ENCODE data around the gene DHX58.

DHX58 gene

DNA sequence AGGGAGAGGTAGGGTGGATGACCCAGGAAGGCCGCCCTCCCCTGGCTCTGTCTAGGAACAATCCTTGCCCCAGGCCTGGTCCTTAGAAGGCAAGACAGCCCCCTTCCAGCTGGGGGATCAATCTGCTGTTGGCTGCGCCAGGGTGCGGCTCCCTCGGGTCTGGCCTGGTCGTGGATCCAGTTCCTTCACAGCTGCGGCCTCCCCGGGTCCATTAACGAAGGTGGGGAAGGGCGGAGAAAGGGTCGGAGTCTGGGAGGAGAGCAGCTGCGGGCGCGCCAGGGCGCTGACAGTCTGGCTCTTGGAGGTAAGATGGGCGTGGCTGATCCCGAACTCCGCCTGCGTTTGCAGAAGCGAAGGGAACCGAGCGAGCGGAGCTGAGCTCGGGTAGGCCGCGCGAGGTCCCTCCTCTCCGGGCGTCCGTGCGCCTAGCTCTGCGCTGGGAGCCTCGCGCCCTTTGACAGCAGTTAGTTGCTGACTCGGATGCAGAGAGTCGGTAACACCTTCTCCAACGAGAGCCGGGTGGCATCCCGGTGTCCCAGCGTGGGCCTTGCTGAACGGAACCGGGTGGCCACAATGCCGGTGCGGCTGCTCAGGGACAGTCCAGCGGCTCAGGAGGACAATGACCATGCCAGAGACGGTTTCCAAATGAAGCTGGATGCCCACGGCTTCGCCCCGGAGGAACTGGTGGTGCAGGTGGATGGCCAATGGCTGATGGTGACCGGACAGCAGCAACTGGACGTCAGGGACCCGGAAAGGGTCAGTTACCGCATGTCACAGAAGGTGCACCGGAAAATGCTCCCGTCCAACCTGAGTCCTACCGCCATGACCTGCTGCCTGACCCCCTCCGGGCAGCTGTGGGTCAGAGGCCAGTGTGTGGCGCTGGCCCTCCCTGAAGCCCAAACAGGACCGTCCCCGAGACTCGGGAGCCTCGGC is 10.1 kb upstream of the DHX58 start, which contains the start of gene HSPB9:
HSPB9 (plus strand) TSS at position 434 of the 933 bp plus-strand sequence; CDS start at position 481, 47 bp downstream.
- no CpG with 5 or more reads among the region's 61 CpGs for WGBS (ENCODE audit: extremely low coverage, insufficient coverage, insufficient read length)
- Histone ChIP-seq H4K12ac (ENCODE audit: low read depth, low read length) (peak within 1 kb of the TSS; percentile 37), H3K36me3 (ENCODE audit: control insufficient read depth in 1 of 2, insufficient read depth in 2 of 2, low read length in 2 of 2) (peaks cover 18 to 24% of the 10 kb centered on the region in 2 experiments), H3K23ac (ENCODE audit: low read length) (no peak within 1 kb of the TSS), H3K9me3 (ENCODE audit: insufficient read depth, low read depth, low read length) (no peaks in the 10 kb centered on the region), H2BK12ac (ENCODE audit: low read length) (no peak within 1 kb of the TSS), H2AK5ac (ENCODE audit: low read length) (no peak within 1 kb of the TSS), H4K91ac (ENCODE audit: low read depth, low read length) (no peak within 1 kb of the TSS), H3K4ac (ENCODE audit: low read depth, low read length) (no peak within 1 kb of the TSS), H3K18ac (ENCODE audit: low read length) (no peak within 1 kb of the TSS), H3K27me3 (ENCODE audit: insufficient read depth, low read length) (no peaks in the 10 kb centered on the region), H3K79me2 (ENCODE audit: control insufficient read depth, insufficient read depth, low read length, poor library complexity) (no peaks in the 10 kb centered on the region), H3K79me1 (ENCODE audit: low read length) (no peaks in the 10 kb centered on the region), H3K9ac (ENCODE audit: low read length) (no peak within 1 kb of the TSS), H2BK120ac (ENCODE audit: insufficient read depth, low read length, poor library complexity) (no peak within 1 kb of the TSS), H2BK5ac (ENCODE audit: low read depth, low read length, poor library complexity) (no peak within 1 kb of the TSS), H2AFZ (ENCODE audit: insufficient read depth, low read length, poor library complexity) (peak within 1 kb of the TSS; percentile 3), H3K4me2 (ENCODE audit: low read length) (peak within 1 kb of the TSS; percentile 31), H3K14ac (ENCODE audit: low read length) (no peak within 1 kb of the TSS), H4K8ac (ENCODE audit: low read depth, low read length) (peak within 1 kb of the TSS; percentile 3), H3K27ac (ENCODE audit: low read depth, low read length) (no peak within 1 kb of the TSS), H3K4me3 (ENCODE audit: low read depth, low read length) (no peak within 1 kb of the TSS), H3K4me1 (ENCODE audit: control insufficient read depth in 1 of 2, insufficient read depth in 2 of 2, low read length in 2 of 2) (peaks cover 0 to 16% of the 10 kb centered on the region in 2 experiments)
- peak; percentile 96 for DNase-seq

DNA sequence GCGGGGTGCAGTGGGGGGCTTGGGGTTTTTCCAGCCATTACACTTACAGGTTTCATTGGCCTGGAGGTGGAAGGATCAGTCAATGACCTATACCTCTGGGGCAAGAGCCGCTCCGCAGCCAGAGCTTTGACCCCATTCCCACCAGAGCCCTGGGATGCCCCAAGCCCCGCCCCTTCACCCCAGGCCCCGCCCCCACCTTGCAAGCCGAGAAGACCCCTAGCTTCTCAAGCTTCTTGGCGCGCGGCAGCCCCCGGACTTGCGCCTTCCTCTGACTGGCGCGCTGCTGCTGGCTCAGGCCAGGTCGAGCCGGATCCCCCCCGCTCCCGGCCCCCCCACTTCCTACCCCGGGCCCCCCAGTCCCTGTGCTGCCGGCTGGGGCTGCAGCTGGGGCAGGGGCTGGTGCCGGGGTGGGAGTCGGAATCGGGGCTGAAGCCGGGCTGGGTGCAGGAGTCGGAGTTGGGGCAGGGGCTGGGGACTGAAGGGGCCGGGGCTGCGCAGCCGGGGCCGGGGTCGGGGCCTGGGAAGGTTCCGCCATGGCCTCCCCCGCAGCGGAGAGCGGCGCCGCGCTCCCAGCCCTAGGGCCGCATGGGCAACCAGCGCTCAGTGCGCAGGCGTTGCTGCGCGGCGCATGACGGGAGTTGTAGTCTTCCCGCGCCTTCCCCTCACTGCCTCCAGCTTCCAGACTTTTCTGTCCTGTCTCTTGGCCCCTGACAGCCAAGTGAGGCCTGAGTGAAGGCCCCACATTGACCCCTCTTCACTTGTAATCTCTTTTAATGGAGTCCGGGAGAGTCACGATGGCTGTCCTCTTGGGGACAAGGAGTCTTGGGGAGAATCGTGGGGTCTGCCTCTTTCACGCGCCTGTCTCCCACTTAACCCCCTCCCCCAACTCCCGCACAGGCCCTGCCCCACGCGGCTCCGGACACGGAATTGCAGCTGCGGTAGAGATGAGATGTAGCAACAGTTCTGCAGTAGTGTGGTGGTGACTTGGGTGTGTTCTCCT is 8.6 kb upstream of the DHX58 start, which contains the start of gene KAT2A:
KAT2A (minus strand) TSS at position 598 of the 1,000 bp plus-strand sequence; CDS start at position 535, 63 bp downstream.
- Histone ChIP-seq H2AK5ac (ENCODE audit: low read length) (peak within 1 kb of the TSS; percentile 71), H3K79me1 (ENCODE audit: low read length) (no peaks in the 10 kb centered on the region), H3K14ac (ENCODE audit: low read length) (no peak within 1 kb of the TSS), H4K91ac (ENCODE audit: low read depth, low read length) (peak within 1 kb of the TSS; percentile 22), H3K36me3 (ENCODE audit: control insufficient read depth in 1 of 2, insufficient read depth in 2 of 2, low read length in 2 of 2) (peaks cover 9 to 21% of the 10 kb centered on the region in 2 experiments), H3K9ac (ENCODE audit: low read length) (no peak within 1 kb of the TSS), H2BK5ac (ENCODE audit: low read depth, low read length, poor library complexity) (no peak within 1 kb of the TSS), H3K27me3 (ENCODE audit: insufficient read depth, low read length) (no peaks in the 10 kb centered on the region), H3K4ac (ENCODE audit: low read depth, low read length) (no peak within 1 kb of the TSS), H3K4me2 (ENCODE audit: low read length) (peak within 1 kb of the TSS; percentile 47), H4K12ac (ENCODE audit: low read depth, low read length) (peak within 1 kb of the TSS; percentile 37), H4K8ac (ENCODE audit: low read depth, low read length) (peak within 1 kb of the TSS; percentile 59), H2BK120ac (ENCODE audit: insufficient read depth, low read length, poor library complexity) (no peak within 1 kb of the TSS), H3K4me3 (ENCODE audit: low read depth, low read length) (peak within 1 kb of the TSS; percentile 73), H3K79me2 (ENCODE audit: control insufficient read depth, insufficient read depth, low read length, poor library complexity) (no peaks in the 10 kb centered on the region), H3K4me1 (ENCODE audit: control insufficient read depth in 1 of 2, insufficient read depth in 2 of 2, low read length in 2 of 2) (peaks cover 0 to 16% of the 10 kb centered on the region in 2 experiments), H3K27ac (ENCODE audit: low read depth, low read length) (no peak within 1 kb of the TSS), H3K18ac (ENCODE audit: low read length) (no peak within 1 kb of the TSS), H2AFZ (ENCODE audit: insufficient read depth, low read length, poor library complexity) (peak within 1 kb of the TSS; percentile 39), H3K9me3 (ENCODE audit: insufficient read depth, low read depth, low read length) (no peaks in the 10 kb centered on the region), H2BK12ac (ENCODE audit: low read length) (no peak within 1 kb of the TSS), H3K23ac (ENCODE audit: low read length) (no peak within 1 kb of the TSS)
- no CpG with 5 or more reads among the region's 57 CpGs for WGBS (ENCODE audit: extremely low coverage, insufficient coverage, insufficient read length)
- DNase-seq, result peak; percentile 85 to 92

GRCh38 chr17:42120161-42120769 is 7.8 kb upstream of the DHX58 start:
- Histone ChIP-seq H4K91ac (ENCODE audit: low read depth, low read length) (no peak overlapping the region), H3K4me2 (ENCODE audit: low read length) (peak overlapping the region; percentile 47), H3K9ac (ENCODE audit: low read length) (no peak overlapping the region), H3K4ac (ENCODE audit: low read depth, low read length) (no peak overlapping the region), H3K27me3 (ENCODE audit: insufficient read depth, low read length) (no peaks in the 10 kb centered on the region), H2BK120ac (ENCODE audit: insufficient read depth, low read length, poor library complexity) (no peak overlapping the region), H3K4me1 (ENCODE audit: control insufficient read depth in 1 of 2, insufficient read depth in 2 of 2, low read length in 2 of 2) (peaks cover 0 to 16% of the 10 kb centered on the region in 2 experiments), H3K4me3 (ENCODE audit: low read depth, low read length) (no peak overlapping the region), H2AK5ac (ENCODE audit: low read length) (no peak overlapping the region), H2BK12ac (ENCODE audit: low read length) (no peak overlapping the region), H3K23ac (ENCODE audit: low read length) (no peak overlapping the region), H3K27ac (ENCODE audit: low read depth, low read length) (no peak overlapping the region), H2BK5ac (ENCODE audit: low read depth, low read length, poor library complexity) (no peak overlapping the region), H3K9me3 (ENCODE audit: insufficient read depth, low read depth, low read length) (no peaks in the 10 kb centered on the region), H3K18ac (ENCODE audit: low read length) (no peak overlapping the region), H4K8ac (ENCODE audit: low read depth, low read length) (no peak overlapping the region), H3K79me1 (ENCODE audit: low read length) (no peaks in the 10 kb centered on the region), H4K12ac (ENCODE audit: low read depth, low read length) (no peak overlapping the region), H3K79me2 (ENCODE audit: control insufficient read depth, insufficient read depth, low read length, poor library complexity) (no peaks in the 10 kb centered on the region), H3K14ac (ENCODE audit: low read length) (no peak overlapping the region), H2AFZ (ENCODE audit: insufficient read depth, low read length, poor library complexity) (no peak overlapping the region), H3K36me3 (ENCODE audit: control insufficient read depth in 1 of 2, insufficient read depth in 2 of 2, low read length in 2 of 2) (peaks cover 3 to 14% of the 10 kb centered on the region in 2 experiments)
- DNase-seq, result no peak
- WGBS (ENCODE audit: extremely low coverage, insufficient coverage, insufficient read length), result no CpG with 5 or more reads among the region's 7 CpGs

- no peak overlapping the region for H2BK120ac ChIP-seq (ENCODE audit: insufficient read depth, low read length, poor library complexity)
- DNase-seq, result no peak
- no peak overlapping the region for H3K18ac ChIP-seq (ENCODE audit: low read length)
- no peaks in the 10 kb centered on the region for H3K79me2 ChIP-seq (ENCODE audit: control insufficient read depth, insufficient read depth, low read length, poor library complexity)
- no peaks in the 10 kb centered on the region for H3K79me1 ChIP-seq (ENCODE audit: low read length)
- no peaks in the 10 kb centered on the region for H3K9me3 ChIP-seq (ENCODE audit: insufficient read depth, low read depth, low read length)
- no peak overlapping the region for H2AFZ ChIP-seq (ENCODE audit: insufficient read depth, low read length, poor library complexity)
- peaks cover 0 to 17% of the 10 kb centered on the region in 2 experiments for H3K36me3 ChIP-seq (ENCODE audit: control insufficient read depth in 1 of 2, insufficient read depth in 2 of 2, low read length in 2 of 2)
- H3K4me1 ChIP-seq (ENCODE audit: control insufficient read depth in 1 of 2, insufficient read depth in 2 of 2, low read length in 2 of 2), result peaks cover 0 to 16% of the 10 kb centered on the region in 2 experiments
- no peak overlapping the region for H3K27ac ChIP-seq (ENCODE audit: low read depth, low read length)
- H3K9ac ChIP-seq (ENCODE audit: low read length), result no peak overlapping the region
- H3K27me3 ChIP-seq (ENCODE audit: insufficient read depth, low read length), result no peaks in the 10 kb centered on the region
- H3K4me3 ChIP-seq (ENCODE audit: low read depth, low read length), result no peak overlapping the region
- H3K23ac ChIP-seq (ENCODE audit: low read length), result no peak overlapping the region
- H4K91ac ChIP-seq (ENCODE audit: low read depth, low read length), result no peak overlapping the region
- H3K4ac ChIP-seq (ENCODE audit: low read depth, low read length), result no peak overlapping the region
- no peak overlapping the region for H2BK12ac ChIP-seq (ENCODE audit: low read length)
- H3K4me2 ChIP-seq (ENCODE audit: low read length), result no peak overlapping the region
- no peak overlapping the region for H2AK5ac ChIP-seq (ENCODE audit: low read length)
- H4K8ac ChIP-seq (ENCODE audit: low read depth, low read length), result no peak overlapping the region
- H3K14ac ChIP-seq (ENCODE audit: low read length), result no peak overlapping the region
- WGBS (ENCODE audit: extremely low coverage, insufficient coverage, insufficient read length), result no CpG with 5 or more reads among the region's 18 CpGs
- H4K12ac ChIP-seq (ENCODE audit: low read depth, low read length), result no peak overlapping the region
- no peak overlapping the region for H2BK5ac ChIP-seq (ENCODE audit: low read depth, low read length, poor library complexity)
Observed at GRCh38 chr17:42119301-42119700, 6.8 kb upstream of the DHX58 start.

All from trophoblast cell (in vitro differentiated cells and primary cell).